ENCODE measurements around the gene WDR33.

Gene WDR33

GRCh38 chr2:127663566-127664064 lies 147.4 kb downstream of the WDR33 start:
- Histone ChIP-seq H3K4me2 (ENCODE audit: low read length) (no peak overlapping the region), H3K9me3 (ENCODE audit: insufficient read depth, low read length) (no peaks in the 10 kb centered on the region), H4K20me1 (ENCODE audit: insufficient read depth, low read length) (no peaks in the 10 kb centered on the region), H3K27ac (ENCODE audit: low read length) (no peak overlapping the region), H3K4me3 (ENCODE audit: low read length) (no peak overlapping the region), H3K4me1 (ENCODE audit: low read length) (peaks cover 10% of the 10 kb centered on the region), H3K27me3 (ENCODE audit: low read depth, low read length) (peaks cover 12% of the 10 kb centered on the region), H3K36me3 (replicated peaks; ENCODE audit: low read depth, low read length) (no peaks in the 10 kb centered on the region), H3K9ac (ENCODE audit: low read length) (no peak overlapping the region), H3K79me2 (ENCODE audit: low read length) (no peaks in the 10 kb centered on the region), H2AFZ (ENCODE audit: low read depth, low read length) (no peak overlapping the region)
- TF ChIP-seq CTCF (IDR thresholded peaks at IDR 0.05; ENCODE audit: low read depth, low read length), result no peak
- TF ChIP-seq EZH2phosphoT487 (IDR thresholded peaks at IDR 0.05; ENCODE audit: low read depth), result no peak

DNA sequence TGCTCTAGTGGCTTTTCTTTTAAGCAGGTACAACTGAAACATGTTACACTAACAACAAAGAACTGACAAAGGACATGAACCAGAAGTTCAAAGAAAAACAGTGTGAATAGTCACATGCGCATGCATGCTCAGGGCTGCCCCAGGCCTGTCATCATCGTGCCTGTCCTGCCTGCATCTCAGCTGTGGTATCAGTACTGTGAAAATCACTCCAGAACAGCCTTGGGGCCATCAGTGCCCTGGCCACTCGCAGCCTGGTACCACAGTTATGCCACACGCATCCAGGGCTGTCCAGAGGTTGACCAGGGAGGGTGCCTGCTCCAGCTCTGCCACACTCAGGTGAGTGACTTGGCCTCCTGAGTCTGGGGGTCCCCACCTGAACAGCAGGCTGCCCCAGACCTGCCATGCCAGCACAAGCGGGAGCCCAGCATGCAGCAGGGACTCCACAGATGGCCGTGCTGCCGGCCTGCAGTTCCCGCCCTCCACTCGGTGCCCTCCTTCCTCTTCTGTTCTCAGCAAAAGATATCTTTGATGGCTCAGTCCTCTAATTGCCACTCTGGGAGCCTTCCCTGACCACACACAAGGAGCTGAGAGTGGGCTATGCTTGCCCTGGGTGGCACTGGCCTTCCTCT lies 147.9 kb downstream of the WDR33 start:
- Histone ChIP-seq H3K79me2 (ENCODE audit: low read length) (no peaks in the 10 kb centered on the region), H4K20me1 (ENCODE audit: insufficient read depth, low read length) (no peaks in the 10 kb centered on the region), H3K4me1 (ENCODE audit: low read length) (peaks cover 10% of the 10 kb centered on the region), H3K4me2 (ENCODE audit: low read length) (no peak overlapping the region), H3K4me3 (ENCODE audit: low read length) (no peak overlapping the region), H3K27ac (ENCODE audit: low read length) (no peak overlapping the region), H3K27me3 (ENCODE audit: low read depth, low read length) (peaks cover 12% of the 10 kb centered on the region), H3K9ac (ENCODE audit: low read length) (no peak overlapping the region), H3K9me3 (ENCODE audit: insufficient read depth, low read length) (no peaks in the 10 kb centered on the region), H2AFZ (ENCODE audit: low read depth, low read length) (no peak overlapping the region), H3K36me3 (replicated peaks; ENCODE audit: low read depth, low read length) (no peaks in the 10 kb centered on the region)
- TF ChIP-seq EZH2phosphoT487 (IDR thresholded peaks at IDR 0.05; ENCODE audit: low read depth), result no peak
- TF ChIP-seq CTCF (IDR thresholded peaks at IDR 0.05; ENCODE audit: low read depth, low read length), result no peak

- no peaks in the 10 kb centered on the region for H3K36me3 ChIP-seq (replicated peaks; ENCODE audit: low read depth, low read length)
- no peaks in the 10 kb centered on the region for H4K20me1 ChIP-seq (ENCODE audit: insufficient read depth, low read length)
- peaks cover 12% of the 10 kb centered on the region for H3K27me3 ChIP-seq (ENCODE audit: low read depth, low read length)
- no peak overlapping the region for H3K4me3 ChIP-seq (ENCODE audit: low read length)
- H3K27ac ChIP-seq (ENCODE audit: low read length), result no peak overlapping the region
- peaks cover 10% of the 10 kb centered on the region for H3K4me1 ChIP-seq (ENCODE audit: low read length)
- TF ChIP-seq CTCF (IDR thresholded peaks at IDR 0.05; ENCODE audit: low read depth, low read length) (no peak), EZH2phosphoT487 (IDR thresholded peaks at IDR 0.05; ENCODE audit: low read depth) (no peak)
- H3K79me2 ChIP-seq (ENCODE audit: low read length), result no peaks in the 10 kb centered on the region
- no peak overlapping the region for H3K9ac ChIP-seq (ENCODE audit: low read length)
- no peaks in the 10 kb centered on the region for H3K9me3 ChIP-seq (ENCODE audit: insufficient read depth, low read length)
- H2AFZ ChIP-seq (ENCODE audit: low read depth, low read length), result no peak overlapping the region
- H3K4me2 ChIP-seq (ENCODE audit: low read length), result no peak overlapping the region
Measured at GRCh38 chr2:127661949-127662510, 148.9 kb downstream of the WDR33 start.

- peaks cover 10% of the 10 kb centered on the region for H3K4me1 ChIP-seq (ENCODE audit: low read length)
- TF ChIP-seq CTCF (IDR thresholded peaks at IDR 0.05; ENCODE audit: low read depth, low read length) (no peak), EZH2phosphoT487 (IDR thresholded peaks at IDR 0.05; ENCODE audit: low read depth) (no peak)
- no peak overlapping the region for H3K9ac ChIP-seq (ENCODE audit: low read length)
- H3K27me3 ChIP-seq (ENCODE audit: low read depth, low read length), result peaks cover 9% of the 10 kb centered on the region
- H3K4me2 ChIP-seq (ENCODE audit: low read length), result no peak overlapping the region
- H3K79me2 ChIP-seq (ENCODE audit: low read length), result no peaks in the 10 kb centered on the region
- H3K9me3 ChIP-seq (ENCODE audit: insufficient read depth, low read length), result no peaks in the 10 kb centered on the region
- H2AFZ ChIP-seq (ENCODE audit: low read depth, low read length), result no peak overlapping the region
- H3K4me3 ChIP-seq (ENCODE audit: low read length), result no peak overlapping the region
- no peaks in the 10 kb centered on the region for H3K36me3 ChIP-seq (replicated peaks; ENCODE audit: low read depth, low read length)
- no peaks in the 10 kb centered on the region for H4K20me1 ChIP-seq (ENCODE audit: insufficient read depth, low read length)
- H3K27ac ChIP-seq (ENCODE audit: low read length), result no peak overlapping the region
Measured at GRCh38 chr2:127661072-127661649, 149.8 kb downstream of the WDR33 start.

Data from OCI-LY3 (cell line).